HG03175 (cell line): Measurements from ENCODE around the gene ABCD1.
"Not testable (repeated sequence)": the region's sequence is repeated elsewhere in the genome, so short reads cannot be mapped to it uniquely, and the experiment has no call there.

Experiments used
- ATAC-seq: cut with Tn5 transposase; IDR thresholded peaks from one replicate; pipeline ENCODE4 v1.9.1; 2021; ENCODE audit warnings: mild to moderate bottlenecking, moderate library complexity; ENCODE audit not compliant: unreplicated experiment

Gene ABCD1

GRCh38 chrX:153724252-153725038 is at the start of gene ABCD1, which contains the start of gene BCAP31:
ABCD1 (plus strand) TSS chrX:153724856; CDS start chrX:153725267, 411 bp downstream.
BCAP31 (minus strand) TSS chrX:153724387; CDS start chrX:153723244, 1,143 bp downstream.
- peak; percentile 57 for ATAC-seq

GRCh38 chrX:153681175-153681574 is 43.5 kb upstream of the ABCD1 start:
- ATAC-seq, result no peak

GRCh38 chrX:153683486-153683885 is 41.2 kb upstream of the ABCD1 start:
- not testable (repeated sequence) for ATAC-seq

DNA sequence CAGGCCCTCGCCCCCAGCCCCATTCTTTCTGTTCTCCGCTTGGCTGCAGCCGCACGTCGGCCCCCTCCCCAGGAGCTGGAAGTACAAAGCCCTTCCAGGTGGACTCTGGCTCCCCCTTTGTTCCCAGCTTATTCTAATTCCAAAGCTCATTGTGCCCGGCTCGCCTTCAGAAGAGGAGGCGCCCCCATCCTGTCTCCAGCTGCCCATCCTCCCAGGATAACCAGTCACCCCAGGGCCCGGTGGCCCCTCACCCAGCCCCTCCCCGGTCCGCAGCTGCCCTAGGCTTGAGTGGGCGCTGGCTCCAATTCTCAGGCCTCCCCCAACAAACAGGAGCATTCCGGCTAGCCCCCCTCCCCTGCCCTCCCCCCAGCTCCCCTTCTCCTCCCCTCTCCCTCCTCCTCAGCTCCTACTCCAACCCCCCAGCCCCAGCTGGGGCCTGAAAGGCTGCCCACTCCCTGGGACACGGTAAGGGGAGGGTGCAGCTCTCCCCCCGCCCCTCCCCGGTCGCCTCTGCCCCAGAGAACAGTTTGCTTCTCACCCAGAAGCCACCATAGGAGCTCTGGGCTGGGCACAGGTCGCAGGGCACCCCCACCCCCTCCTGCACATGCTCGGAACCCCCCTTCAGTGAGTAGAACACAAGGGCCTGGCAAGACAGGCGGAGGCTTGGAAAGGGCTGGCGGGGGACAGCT is 40.0 kb upstream of the ABCD1 start:
- ATAC-seq, result no peak

DNA sequence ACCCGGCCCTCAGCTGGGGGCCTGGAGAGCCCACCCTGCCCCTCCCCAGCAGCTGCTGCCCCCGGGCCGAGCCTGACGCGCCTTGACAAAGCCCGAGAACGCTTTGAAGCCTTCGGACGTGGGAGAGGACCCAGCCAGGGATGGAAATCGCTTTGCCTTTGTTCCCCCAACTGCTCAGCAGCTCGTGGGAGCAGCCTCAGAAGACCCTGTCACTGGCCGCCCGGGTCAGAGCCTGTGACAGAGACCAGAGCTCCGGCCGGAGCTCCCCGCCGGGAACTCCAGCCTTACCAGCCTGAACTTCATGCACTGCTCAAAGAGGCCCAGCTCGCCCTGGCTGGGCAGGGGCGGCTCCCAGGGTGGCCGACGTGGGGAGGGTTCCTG is 39.5 kb upstream of the ABCD1 start:
- no peak for ATAC-seq

DNA sequence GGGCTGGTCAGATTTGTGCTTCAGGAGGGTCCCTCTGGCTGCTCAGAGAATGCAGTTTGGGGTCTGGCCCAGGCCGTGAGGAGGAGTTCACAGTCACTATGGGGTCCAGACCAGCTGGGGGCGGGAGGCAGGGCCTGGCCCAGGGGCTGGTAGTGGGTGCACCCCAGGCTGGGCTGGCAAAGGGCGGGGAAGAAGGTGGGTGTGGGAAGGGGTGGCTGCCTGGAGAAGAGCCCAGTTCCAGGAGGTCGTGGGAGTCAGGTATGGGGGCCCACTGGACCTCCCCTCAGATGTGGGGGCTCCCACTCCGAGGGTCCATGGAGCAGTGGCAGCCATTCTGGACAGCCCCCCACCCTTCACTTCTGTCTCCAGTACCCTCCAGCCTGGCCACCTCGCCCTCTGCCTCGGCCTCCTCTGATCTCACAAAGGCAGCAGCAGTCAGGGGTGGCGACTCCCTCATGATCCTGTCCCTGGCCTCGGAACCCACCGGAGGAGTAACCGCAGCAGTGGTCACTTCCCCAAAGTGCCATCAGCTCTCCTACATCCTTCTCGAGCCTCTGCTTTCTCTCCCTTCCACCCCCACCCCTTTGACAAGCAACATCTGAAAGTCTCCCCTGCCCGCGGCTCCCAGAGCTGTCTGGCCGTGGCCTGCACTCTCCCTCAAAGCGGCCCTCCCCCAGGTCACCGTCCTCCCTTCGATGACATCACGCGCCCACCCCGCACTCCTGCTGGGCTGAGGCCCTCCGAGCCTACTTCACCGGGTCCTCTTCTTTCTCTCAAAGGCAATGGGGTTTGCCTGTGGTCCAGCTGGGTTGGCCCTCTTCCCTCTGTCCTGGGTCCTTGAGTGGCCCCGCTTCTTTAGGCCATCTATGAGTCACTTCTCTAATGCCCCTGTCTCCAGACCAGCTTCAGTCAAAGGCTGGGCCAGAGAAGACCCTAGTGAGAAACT is 38.6 kb upstream of the ABCD1 start:
- ATAC-seq, result no peak

DNA sequence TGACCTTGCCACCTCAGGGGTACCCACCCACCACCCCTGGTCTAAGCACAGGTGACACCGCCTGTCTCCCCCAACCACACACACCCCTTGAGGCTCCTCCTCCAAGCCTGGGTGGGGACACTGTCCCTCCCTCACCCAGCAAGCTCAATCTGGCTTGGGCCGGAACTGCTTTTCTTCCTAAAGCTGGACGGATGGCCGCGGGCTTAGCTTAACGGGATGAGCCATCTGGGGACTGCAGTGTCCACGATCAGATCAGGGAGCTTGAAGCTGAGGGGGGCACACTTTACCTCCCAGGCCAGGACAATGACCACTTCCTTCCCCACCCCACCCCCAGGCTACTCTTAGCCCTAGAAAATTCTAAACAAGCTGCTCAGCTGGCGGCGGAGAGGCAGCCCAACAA is 37.9 kb upstream of the ABCD1 start:
- ATAC-seq, result no peak

DNA sequence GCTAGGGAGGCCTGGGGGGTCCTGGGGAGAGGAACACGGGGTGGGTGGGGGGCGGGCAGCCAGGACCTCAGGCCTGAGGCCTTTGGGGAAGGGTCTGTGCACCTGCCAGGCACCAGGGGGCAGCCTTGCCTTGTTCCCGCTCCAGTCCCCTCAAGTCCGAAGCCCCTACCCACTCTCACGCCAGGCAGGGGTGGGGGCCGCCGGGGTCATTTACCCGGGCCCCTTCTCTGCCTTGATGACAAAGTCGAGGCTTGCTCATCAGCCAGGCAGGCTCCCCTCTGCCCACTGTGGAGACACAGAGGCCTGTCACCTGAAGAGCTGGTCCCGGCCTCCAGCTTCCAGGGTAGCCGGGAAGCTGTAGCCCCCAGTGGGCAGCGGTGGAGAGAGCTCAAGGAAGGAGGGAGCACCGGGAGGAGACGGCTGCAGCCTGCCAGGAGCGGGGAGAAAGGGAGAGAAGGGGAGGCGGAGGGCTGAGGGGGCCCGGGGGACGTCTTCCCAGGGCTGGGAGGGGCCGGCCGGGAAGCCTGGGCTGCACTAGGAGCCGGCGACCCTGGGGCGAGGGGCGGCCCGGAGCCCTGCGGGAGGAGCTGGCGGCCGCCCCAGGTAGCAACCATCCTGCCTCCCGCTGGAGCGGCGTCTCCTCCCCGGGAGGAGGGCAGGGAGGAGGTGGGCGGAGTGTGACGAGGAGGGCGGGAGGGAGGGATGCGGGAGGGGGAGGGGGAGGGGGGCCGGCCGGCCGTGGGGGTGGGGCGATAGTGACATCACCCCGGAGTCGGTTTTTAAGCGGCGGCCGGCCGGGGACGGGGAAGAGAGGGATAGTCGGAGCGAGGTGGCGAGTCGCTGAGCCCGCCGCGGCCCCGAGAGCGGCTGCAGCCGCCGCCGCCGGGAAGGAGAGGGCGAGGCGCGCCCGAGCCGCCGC is 37.3 kb upstream of the ABCD1 start, which contains the start of gene SLC6A8:
SLC6A8 (plus strand) TSS at position 806 of the 919 bp plus-strand sequence. CDS start 649 bp downstream, outside the sequence.
- no peak for ATAC-seq

DNA sequence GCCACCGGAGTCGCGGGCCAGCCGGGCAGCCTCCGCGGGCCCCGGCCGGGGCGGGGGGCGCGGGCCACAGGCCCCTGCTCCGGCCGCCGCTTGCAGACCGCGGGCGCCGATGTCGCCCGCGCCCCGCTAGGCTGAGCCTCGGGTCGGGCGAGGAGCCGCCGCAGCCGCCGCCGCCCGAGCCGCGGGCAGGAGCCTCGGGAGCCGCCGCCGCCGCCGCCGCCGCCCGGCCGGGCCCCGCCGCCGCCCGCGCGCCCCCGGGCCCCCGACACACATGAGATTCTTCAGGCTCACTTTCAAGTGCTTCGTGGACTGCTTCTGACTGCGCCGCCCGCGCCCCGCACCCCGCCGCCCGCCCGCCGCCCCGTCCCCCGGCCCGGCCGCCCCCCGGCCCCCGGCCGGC is 36.6 kb upstream of the ABCD1 start:
- ATAC-seq, result no peak

DNA sequence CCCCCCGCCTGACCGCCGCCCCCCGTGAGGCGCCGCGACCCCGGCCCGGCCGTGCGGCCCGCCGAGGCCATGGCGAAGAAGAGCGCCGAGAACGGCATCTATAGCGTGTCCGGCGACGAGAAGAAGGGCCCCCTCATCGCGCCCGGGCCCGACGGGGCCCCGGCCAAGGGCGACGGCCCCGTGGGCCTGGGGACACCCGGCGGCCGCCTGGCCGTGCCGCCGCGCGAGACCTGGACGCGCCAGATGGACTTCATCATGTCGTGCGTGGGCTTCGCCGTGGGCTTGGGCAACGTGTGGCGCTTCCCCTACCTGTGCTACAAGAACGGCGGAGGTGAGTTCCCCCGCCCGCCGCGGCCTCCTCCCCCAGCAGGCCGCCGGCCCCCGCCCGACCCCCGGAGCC is 36.1 kb upstream of the ABCD1 start:
- ATAC-seq, result no peak

- ATAC-seq, result no peak
Measured at GRCh38 chrX:153688911-153689590, 35.6 kb upstream of the ABCD1 start.

- ATAC-seq, result no peak
Measured at GRCh38 chrX:153689654-153690465, 34.8 kb upstream of the ABCD1 start.

- ATAC-seq, result no peak
Measured at GRCh38 chrX:153690466-153690865, 34.2 kb upstream of the ABCD1 start.

DNA sequence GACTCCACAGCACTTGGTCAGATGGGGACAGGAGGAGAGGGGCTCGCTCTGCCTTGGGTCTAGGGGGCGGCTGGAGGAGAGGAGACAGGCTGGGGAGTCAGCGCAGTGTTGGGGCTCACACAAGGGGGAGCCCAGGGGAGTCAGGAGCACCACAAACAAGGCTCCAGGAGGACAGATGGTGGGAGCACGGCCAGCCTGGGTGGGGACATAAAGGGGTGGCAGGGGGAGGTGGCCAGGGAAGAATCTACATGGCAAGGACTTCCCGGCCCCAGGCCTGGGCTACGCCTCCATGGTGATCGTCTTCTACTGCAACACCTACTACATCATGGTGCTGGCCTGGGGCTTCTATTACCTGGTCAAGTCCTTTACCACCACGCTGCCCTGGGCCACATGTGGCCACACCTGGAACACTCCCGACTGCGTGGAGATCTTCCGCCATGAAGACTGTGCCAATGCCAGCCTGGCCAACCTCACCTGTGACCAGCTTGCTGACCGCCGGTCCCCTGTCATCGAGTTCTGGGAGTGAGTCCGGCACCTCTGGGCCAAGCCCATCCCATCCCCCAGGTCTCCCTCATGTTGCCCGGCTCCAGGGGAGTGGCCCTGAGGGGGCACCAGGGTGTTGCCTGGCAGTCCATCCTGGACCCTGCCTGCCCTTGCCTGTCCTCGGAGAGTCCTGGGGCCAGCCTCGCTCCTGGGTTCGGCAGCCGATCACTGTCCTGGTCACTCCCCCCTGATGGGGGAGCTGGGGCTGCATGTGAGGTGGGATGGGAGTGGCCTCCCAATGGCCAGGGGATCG is 33.4 kb upstream of the ABCD1 start:
- ATAC-seq, result not testable (repeated sequence)

DNA sequence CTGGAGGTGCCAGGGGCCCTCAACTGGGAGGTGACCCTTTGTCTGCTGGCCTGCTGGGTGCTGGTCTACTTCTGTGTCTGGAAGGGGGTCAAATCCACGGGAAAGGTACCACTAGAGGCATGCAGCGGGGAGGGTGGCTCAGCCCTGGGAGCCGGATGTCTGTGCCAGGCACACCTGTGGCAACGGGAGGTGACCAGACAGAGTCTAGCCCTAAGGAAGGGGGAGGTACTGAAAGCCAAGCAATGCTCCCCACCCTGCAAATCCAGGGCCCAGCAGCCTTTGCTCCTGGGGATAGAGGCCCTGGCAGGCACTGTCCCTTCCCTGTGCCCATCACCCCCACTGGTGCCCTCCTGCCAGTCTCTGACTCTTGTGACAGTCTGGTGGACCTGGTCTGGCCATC is 32.7 kb upstream of the ABCD1 start:
- ATAC-seq, result no peak

GRCh38 chrX:153692611-153693156 is 32.0 kb upstream of the ABCD1 start:
- no peak for ATAC-seq
